ENCODE results near the gene KRTAP20-4. TPM values are rescaled to one million over a fixed set of nuclear protein-coding genes. Genes with fewer than 3 reads are reported as not detected.

KRTAP20-4 gene
- total RNA-seq, 2 donors from 2014 or later, result not detected

Other genes with a start within 250 kb of the KRTAP20-4 start
- gene KRTAP13-2, start 248.4 kb upstream of the KRTAP20-4 start, total RNA-seq, result not detected
- gene KRTAP13-1, start 224.6 kb upstream of the KRTAP20-4 start, total RNA-seq, result not detected
- gene KRTAP13-3, start 194.7 kb upstream of the KRTAP20-4 start, total RNA-seq, result not detected
- not detected for gene KRTAP13-4, start 190.4 kb upstream of the KRTAP20-4 start, total RNA-seq
- gene KRTAP15-1, start 180.4 kb upstream of the KRTAP20-4 start, total RNA-seq, result not detected
- not detected for gene KRTAP19-1, start 140.3 kb upstream of the KRTAP20-4 start, total RNA-seq
- not detected for gene KRTAP19-2, start 133.2 kb upstream of the KRTAP20-4 start, total RNA-seq
- gene KRTAP19-3, start 128.6 kb upstream of the KRTAP20-4 start, total RNA-seq, result not detected
- gene KRTAP19-4, start 123.5 kb upstream of the KRTAP20-4 start, total RNA-seq, result not detected
- gene KRTAP19-5, start 118.5 kb upstream of the KRTAP20-4 start, total RNA-seq, result not detected
- gene KRTAP19-6, start 78.8 kb upstream of the KRTAP20-4 start, total RNA-seq, result not detected
- gene KRTAP19-7, start 59.3 kb upstream of the KRTAP20-4 start, total RNA-seq, result not detected
- not detected for gene KRTAP22-2, start 30.2 kb upstream of the KRTAP20-4 start, total RNA-seq
- not detected for gene KRTAP6-3, start 28.2 kb upstream of the KRTAP20-4 start, total RNA-seq
- gene KRTAP6-2, start 21.7 kb upstream of the KRTAP20-4 start, total RNA-seq, result not detected
- gene KRTAP22-1, start 19.5 kb upstream of the KRTAP20-4 start, total RNA-seq, result not detected
- not detected for gene KRTAP6-1, start 6.7 kb upstream of the KRTAP20-4 start, total RNA-seq
- gene KRTAP20-1, start 4.2 kb upstream of the KRTAP20-4 start, total RNA-seq, result not detected
- not detected for gene KRTAP20-2, start 14.6 kb downstream of the KRTAP20-4 start, total RNA-seq
- not detected for gene KRTAP20-3, start 22.2 kb downstream of the KRTAP20-4 start, total RNA-seq
- not detected for gene KRTAP21-3, start 98.2 kb downstream of the KRTAP20-4 start, total RNA-seq
- not detected for gene KRTAP21-2, start 126.6 kb downstream of the KRTAP20-4 start, total RNA-seq
- not detected for gene KRTAP21-1, start 134.8 kb downstream of the KRTAP20-4 start, total RNA-seq
- not detected for gene KRTAP8-1, start 192.6 kb downstream of the KRTAP20-4 start, total RNA-seq
- not detected for gene KRTAP7-1, start 209.1 kb downstream of the KRTAP20-4 start, total RNA-seq